HG03135 (cell line): ENCODE measurements around the gene ARHGEF16.

Experiments used
- ATAC-seq: cut with Tn5 transposase; IDR thresholded peaks from one replicate; pipeline ENCODE4 v1.9.1; 2021; ENCODE audit warnings: mild to moderate bottlenecking, moderate library complexity; ENCODE audit not compliant: unreplicated experiment

Gene ARHGEF16

DNA sequence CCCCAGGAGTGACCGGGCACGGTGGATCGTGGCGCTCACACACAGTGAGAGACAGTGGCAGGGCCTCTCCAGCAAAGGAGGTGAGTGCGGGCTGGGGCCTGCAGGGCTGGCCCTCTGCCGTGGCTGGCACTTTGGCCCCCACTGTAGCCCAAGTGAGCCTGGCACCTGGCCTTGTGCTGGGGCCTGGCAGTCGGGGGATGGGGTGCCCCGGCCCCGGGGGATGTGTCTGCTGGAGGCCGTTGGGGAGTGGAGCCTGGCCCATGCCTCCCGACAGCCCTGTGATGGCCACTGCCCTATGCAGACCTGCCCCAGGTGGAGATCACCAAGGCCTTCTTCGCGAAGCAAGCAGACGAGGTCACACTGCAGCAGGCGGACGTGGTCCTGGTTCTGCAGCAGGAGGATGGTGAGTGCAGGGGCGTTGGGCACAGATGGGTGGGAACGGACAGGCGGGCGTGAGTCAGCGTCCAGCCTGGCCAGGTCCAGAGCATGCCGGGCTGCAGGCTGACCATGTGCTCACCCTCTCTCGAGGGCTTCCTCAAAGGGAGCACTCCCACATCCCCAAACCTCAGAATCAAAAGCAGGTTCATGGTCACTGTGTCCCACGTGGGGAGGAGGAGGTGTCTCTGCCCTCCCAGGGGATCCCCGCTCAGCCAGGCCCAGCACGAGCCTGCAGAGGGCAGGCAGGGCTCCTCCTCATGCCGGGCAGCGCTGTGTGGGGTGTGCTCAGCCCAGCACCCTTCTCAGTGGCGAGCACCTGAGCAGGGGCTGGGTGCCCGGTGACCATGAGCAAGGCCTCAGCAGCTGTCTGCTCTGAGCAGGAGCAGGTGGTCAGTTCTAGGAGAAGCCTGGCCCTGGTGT lies 25.3 kb downstream of the ARHGEF16 start:
- no peak for ATAC-seq

DNA sequence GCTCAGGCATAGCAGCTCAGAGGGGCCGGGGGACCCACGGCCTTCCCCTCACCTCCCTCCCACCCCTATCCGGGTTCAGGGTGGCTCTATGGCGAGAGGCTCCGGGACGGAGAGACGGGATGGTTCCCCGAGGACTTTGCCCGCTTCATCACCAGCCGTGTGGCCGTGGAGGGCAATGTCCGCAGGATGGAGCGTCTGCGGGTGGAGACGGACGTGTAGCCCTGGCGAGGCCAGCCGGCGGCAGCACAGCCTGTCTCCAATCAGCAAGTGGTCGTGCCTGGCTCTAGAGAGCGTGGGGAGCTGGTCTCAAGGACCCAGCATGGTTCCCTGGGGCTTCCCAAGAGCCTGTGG lies 25.9 kb downstream of the ARHGEF16 start:
- no peak for ATAC-seq

DNA sequence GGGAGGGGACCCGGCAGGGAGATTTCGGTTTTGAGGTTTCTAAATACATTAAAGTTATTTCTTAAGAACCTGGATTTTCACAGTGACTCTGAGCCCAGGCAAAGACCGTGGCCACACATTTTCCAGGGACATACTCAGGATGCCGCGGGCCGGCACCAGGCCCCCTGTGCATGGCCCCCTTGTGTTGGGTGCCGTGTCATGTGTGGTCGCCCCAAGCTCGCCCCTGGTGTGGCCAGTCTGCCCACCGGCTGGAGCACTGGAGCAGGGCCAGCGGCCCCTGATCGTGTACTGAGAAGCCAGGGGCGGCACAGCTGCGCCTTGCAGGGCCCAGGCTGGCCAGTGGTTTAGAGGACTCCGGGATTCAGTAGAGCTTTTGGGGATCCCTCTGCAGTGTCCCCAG lies 26.6 kb downstream of the ARHGEF16 start:
- ATAC-seq = no peak

DNA sequence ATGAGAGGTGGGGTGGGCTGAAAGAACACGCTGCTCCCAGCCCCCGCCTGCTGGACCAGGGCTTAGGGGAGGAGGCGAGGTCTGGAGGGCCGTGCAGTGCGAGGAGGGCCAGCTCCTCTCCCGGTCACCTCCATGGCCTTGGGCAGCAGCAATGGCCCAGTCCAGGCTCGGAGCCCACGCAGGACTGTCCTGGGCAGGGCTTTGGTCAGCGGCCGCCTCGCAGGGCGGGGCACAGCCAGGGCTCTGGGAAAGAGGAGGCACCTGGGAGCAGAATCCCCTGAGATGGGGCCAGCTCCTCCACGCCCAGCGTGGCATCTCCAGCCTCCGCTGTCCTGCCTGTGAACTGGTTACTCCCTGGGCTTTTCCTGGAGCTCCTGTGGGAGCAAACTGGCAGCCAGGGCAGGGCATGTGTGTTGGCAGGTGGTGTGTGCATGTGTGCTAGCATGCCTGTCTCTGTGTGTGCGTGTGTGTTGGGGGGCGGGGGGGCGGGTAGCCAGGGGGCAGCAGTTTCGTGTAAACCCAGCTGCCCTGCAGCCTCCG lies 27.4 kb downstream of the ARHGEF16 start:
- no peak for ATAC-seq

DNA sequence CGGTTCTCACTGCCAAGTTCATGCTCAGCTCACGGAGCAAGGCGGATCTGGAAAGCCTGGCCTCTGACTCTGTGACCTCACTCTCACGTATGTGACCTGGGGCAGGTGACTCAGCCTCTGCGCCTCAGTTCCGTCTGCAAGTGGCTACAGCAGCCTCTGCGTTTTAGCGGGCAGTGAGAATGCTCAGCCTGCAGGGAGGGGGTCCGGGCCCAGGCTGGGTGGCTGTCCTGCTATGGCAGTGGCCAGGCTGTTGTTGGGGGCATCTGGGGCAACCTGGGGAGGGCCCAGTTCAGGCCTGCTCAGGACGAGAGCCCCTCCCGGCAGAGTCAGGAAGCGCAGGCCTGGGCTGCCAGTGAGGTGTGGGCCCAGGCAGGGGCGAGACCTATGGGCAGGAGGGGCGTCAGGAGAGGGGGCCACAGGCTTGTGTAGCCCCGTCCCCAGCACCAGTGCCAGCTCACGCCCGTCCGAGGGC lies 27.9 kb downstream of the ARHGEF16 start:
- no peak for ATAC-seq

DNA sequence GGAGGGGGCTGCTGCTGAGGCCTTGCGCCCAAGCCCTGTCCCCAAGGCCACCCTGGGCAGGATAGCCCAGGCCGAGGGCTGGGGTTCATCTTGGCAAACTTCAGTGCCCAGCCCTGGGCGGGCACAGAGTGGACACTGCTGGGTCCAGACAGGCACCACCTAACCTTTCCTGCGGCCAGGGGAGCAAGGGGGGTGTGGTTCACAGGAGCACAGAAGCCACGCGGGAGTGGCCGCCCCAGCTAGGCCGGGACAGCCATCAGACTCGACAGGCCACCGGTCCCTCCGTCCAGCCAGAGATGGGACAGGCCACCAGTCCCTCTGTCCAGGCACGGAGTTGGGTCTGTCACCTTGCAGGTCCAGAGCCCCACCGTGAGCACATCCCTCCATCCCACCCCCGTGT lies 28.9 kb downstream of the ARHGEF16 start:
- ATAC-seq = no peak

DNA sequence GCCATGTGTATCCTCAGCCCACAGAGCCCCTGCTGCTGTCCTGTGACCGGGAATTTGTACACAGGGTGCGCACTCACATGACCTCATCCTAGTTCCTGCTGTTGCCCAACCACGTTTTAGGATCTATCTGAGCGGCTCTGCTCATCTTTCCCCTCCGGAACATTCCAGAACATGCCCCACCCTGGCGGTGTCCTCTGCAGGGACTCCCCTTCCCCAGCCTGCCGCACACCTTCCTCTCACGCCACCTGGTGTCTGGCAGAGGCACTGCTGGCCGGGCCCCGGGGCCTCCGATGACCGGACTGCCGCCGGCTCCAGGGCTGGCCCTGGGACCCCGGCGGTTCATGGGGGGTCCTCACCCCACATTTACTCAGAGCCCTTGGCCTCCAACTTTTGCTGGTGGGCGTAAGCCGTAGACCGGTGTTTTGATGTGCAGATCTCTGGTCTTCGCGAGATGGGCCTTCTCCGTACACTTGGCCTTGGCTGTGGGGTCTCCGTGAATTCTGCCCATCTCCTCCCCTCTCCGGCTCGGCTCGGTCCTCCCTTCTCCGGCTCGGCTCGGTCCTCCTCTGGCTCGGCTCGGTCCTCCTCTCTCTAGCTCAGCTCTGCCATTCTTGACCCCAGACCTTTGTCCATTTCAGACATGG lies 29.5 kb downstream of the ARHGEF16 start:
- no peak for ATAC-seq

DNA sequence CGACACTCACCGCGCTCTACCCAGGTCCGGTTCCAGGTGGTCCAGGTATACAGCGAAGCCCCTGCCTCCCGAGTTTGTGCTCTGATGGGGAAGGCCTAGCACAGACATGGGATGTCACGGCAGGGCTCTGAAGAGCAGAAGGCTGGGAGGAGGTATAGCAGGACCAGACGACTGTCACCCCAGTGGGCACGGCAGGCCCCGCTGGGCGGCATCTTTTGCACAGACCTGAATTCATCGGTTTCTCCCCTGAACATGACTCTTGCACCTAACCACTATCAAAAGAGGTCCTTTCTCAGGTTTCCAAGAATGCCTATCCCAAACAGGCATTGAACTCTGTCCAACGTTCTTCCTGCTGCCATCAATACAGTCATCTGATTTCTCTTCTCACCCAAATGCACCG lies 30.6 kb downstream of the ARHGEF16 start:
- ATAC-seq = no peak

DNA sequence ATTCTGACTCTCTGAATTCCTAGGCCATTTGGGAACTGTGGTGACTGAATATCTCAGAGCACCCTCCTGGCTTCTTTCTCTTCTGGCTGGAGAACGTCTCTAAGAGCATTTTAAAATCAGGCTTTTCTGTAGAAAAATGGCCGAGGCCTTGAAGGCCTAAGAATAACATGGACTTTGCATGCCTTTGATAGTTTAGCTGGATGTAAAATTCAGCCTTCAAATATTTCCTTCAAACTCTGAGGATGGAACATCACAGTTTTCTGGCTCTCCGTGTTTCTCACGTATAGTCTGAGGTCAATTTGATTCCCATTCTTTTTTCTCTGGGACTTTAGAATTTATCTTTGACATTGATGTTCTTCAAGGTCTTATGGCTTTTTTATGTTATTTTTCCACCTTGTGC lies 34.0 kb downstream of the ARHGEF16 start:
- no peak for ATAC-seq

DNA sequence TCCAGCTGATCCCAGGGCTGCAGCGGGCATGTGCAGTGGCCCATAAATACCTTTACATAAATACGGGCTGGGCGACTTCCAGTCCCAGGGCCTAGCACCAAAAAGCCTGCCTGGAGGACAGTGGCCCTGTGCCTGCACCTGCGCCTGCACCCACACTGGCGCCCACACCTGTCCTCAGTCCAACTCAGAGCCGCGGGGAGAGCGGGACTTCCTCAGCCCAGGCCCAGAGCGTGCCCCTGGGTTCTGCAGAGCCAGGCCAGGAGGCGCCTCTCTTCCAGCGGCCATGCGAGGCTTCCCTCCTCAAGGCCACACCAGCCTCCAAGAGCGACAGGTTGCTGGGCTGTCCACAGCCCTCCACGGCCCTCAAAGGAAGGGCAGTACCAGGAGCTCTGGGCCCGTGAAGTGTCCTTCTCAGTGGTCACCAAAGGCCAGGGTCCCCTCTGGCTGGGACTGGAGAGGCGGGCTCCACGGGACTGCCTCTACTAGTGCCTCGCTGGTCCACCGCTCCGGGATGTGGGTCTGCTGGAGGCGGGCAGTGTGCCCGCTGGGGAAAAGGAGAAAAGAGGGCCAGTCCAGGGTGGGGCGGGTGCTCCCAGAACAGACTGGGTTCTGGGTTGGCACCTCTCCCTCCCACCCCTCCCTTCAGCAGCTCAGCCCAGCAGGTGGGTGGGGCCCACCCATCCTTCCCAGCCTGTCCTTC lies 35.7 kb downstream of the ARHGEF16 start:
- ATAC-seq = no peak

DNA sequence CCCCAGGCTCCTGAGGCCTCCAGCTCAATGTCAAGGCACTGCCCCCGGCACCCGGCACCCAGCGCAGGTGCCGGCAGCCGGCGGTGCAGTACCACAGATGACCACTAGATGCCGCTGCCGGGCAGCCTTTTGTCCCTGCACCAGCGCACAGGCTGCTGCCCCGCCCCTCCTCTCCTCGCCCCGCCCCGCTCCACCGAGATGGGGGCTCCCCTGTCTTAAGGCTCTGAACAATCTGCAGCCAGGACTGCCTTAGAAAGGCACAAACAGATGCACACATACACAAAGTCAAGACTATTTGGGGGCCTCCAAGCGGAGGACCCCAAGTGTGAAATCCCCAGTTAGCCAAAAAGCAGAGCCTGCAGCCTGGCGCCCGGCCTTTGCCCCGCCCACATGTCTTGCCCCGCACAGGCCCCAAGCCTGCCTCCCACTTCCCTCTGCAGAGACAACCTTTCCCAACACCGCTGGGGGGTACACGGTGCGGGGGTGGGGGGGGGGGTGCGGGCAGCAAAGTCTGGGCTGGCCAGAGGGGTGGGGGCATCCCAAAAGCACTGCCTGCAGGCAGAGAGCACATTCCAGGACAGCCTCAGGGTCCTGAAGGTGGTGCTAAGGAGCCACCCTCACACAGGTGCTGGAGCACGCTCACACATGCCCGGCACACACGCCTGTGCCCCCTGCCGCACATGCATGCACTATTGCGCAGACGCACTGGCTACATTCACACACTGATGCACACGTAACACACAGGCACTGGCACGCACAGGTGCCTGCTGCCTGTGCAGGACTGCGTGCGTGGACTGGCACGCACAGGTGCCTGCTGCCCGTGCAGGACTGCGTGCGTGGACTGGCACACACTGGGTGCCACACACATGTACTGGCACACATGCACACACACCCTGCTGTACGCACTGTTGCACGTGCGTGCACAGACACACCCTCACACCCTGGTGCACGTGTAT lies 37.1 kb downstream of the ARHGEF16 start:
- no peak for ATAC-seq

DNA sequence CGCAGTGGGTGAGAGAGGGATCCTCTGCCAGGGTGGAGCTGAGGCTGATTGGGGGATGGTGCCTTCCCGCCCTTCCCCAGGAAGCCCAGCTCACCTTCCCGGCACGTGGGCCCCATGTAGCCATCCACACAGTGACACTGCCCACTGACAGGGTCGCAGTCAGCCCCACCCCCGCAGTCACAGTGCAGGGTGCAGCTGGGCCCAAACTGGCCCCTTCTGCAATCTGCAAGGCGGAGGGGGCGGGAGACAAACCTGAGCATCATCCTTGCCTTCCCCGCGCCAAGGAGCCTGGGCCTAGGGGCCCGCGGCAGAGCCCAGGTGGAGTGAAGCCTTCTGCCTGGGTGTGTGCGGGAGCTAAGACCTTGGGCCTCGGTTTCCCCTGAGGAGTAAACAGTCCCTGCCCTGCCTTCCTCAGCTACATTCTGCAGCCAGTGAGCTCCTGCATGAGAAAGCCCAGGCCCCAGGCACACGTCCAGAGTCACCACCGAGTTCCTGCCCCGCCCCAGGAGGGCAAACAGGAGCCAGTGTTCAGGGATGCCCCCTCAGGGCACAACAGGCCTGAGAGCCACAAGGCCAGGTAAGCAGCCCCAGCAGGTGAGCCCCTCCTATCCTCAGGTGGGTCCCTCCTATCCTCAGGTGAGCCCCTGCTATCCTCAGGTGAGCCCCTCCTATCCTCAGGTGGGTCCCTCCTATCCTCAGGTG lies 38.2 kb downstream of the ARHGEF16 start:
- no peak for ATAC-seq

DNA sequence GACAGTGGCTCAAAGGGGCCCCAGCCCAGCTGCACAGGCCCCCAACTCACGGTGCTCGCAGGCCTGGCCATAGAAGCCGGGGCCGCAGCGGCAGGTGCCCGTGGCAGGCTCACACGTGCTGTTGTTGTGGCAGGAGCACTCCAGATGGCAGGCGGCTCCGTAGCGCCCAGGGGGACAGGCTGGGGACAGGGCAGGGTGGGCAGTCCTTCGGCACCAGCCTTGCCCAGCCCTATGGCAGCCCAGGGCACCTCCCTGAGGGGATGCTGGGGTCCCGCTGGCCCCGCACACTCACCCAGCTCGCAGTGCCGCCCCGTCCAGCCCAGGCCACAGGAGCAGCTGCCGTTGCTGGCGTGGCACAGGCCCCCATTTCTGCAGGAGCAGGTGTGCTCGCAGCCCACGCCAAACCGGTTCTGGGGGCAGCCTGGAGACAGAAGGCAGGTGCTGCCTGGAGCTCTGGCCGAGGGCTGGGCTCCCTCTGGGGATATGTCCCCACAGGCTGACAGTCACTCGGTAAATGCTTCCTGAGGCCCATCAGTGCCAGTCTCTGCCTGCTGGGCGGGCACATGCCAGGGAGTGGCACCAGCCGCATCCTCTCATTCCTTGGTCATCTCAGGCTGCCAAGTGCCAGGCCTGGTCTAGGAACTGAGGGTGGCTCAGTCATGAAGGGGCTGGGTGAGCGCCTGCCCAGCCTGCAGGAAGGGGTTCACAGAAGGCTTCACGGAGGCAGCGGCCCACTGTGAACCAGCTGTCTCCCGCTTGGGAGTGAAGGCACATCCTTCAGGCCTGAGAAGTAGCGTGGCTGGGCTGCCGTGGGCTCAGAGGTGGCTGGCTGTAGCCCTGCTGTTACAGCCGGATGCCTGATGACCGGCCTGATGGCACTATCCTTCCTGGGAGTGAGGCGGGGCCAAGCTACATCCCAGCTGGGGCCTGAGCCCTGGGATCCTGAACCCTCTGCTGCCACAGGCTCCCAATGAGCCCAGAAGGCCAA lies 40.1 kb downstream of the ARHGEF16 start:
- no peak for ATAC-seq

DNA sequence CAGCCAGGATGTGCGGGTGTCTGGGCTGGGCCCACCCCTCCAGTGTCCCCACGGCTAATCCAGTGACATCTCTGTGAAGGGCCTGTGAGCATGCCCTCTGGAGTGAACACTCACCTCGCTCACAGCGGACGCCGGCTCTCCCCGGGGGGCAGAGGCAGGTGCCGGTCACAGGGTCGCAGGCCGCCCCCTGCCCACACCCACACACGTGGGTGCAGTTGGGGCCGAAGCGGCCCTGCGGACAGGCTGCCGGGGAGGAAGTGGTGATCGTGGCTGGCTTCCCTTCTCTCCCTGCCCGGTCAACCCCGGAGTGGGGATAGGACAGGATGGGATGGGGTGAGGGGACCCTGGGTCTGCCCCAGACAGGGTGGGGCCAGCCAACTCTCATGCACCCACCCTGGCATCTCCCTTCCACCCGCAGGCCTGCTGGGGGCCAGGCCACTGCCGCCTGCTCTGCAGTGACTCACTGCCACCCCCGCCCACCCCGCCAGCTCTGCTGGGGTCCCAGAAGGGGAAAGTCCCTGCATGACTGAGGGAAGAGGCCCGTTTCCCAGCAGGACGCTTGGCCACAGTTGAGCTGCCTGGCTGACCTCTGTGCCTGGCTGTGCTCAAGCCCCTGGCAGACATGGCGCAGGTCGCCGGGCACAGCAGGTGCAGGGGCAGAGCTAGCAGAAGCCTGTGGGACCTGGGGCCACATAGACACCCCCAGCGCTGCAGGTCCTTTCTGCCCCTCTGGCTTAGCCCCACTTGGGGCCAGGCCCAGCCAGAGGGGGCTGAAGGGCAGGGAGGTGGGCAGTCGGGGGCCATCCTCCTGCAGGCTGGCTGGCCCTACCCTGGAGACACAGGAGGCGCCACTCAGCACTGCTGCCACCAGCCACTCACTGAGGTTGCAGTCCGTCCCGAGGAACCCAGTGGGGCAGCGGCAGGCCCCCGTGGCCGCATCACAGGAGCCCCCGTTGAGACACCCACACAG lies 41.6 kb downstream of the ARHGEF16 start:
- no peak for ATAC-seq

DNA sequence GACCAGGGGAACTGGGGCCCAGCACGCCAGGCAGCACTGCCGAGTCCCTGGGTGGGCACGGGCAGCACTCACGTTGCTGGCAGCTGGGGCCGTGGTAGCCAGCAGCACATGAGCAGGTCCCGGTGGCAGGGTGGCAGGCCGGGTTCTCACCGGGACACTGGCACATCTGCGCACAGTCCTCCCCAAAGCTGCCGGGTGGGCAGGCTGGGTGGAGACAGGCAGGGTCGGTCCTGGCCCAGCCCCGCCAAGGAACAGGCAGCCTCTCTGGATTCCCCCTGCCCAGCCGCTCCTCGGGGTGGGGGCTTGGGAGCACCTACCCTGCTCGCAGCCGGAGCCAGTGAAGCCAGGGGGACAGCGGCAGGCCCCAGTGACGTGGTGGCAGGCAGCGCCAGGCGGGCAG lies 42.5 kb downstream of the ARHGEF16 start:
- ATAC-seq = no peak

DNA sequence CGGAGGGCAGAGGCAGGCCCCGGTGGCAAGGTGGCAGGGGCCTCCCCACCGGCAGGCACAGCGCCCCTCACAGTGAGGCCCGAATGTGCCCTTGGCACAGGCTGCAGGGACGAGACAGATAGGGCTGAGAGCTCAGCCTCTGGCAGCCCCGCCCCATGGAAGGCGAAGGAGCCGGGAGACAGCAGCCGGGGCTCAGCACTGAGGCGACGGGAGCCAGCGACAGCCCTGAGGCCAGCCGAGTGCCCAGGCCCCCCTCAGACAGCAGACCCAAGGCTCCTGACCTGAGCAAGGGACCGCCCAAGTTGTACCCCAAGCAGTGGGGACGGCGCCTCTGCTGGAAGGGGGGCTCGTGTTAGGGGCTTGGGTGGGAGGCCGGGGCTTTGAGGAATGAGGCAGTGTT lies 43.1 kb downstream of the ARHGEF16 start:
- no peak for ATAC-seq

DNA sequence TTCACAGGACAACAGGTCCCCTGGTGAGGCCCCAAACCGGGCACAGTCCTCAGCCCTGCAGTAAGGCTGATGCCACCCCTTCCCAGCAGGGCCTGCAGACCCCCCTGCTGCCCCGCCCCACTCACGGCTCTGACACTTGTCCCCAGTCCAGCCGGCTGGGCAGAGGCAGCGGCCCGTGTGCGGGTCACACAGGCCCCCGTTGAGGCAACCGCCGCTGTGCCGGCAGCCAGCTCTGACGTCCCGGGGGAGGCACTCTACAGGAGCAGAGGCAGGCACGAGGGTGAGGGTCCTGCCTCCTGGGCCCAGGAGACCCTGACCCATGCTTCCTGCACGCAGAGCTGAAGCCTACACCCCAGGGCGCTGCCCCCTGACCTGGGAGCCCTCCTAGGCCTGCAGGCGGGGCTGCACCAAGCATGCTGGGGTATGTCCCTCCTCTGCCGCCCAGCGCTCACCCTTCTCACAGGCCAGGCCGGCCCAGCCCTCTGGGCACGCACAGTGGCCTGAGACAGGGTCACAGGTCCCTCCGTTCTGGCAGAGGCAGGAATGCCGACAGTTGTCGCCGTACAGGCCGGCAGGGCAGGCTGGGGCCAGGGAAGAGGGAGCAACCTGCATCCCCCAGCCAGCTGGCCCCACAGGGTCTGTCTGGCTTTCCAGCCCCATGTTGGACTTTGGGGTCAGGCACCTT lies 43.9 kb downstream of the ARHGEF16 start:
- no peak for ATAC-seq
